CD8-positive, alpha-beta memory T cell (primary cell): ENCODE results near the gene MNAT1. TPM values are rescaled to one million over a fixed set of nuclear protein-coding genes. Genes with fewer than 3 reads are reported as not detected.

Experiments used
- CTCF ChIA-PET: fragments of 350-600 bp; sonication (Branson Sonifier 250); formaldehyde crosslinking; loops from one replicate; lab custom pipeline; 2021; ENCODE audit warnings: antibody characterized with exemption; lab: Charles Lee
- POLR2A ChIA-PET: fragments of 350-600 bp; sonication (Branson Sonifier 250); formaldehyde crosslinking; loops from one replicate; lab custom pipeline; 2021; ENCODE audit warnings: antibody characterized with exemption; lab: Charles Lee
- DNase-seq, 5 donors: peaks; one replicate each; pipeline versions ENCODE4 v3.0.0 to v3.0.0-alpha.2; 2020 to 2022; ENCODE audit warnings: mixed read lengths in 1 of 5
- H3K27ac ChIP-seq: one replicate; pipeline ENCODE4 v1.7.0; 2013; ENCODE audit warnings: low read depth, mild to moderate bottlenecking, low read length, moderate library complexity
- H3K27me3 ChIP-seq: 2 replicates; pipeline ENCODE4 v1.7.0; 2013; ENCODE audit warnings: low read length, mild to moderate bottlenecking; ENCODE audit not compliant: insufficient read depth, poor library complexity, severe bottlenecking
- H3K36me3 ChIP-seq: 2 replicates; pipeline ENCODE4 v1.7.0; 2013; ENCODE audit warnings: mild to moderate bottlenecking, low read length, moderate library complexity; ENCODE audit not compliant: insufficient read depth
- H3K4me1 ChIP-seq: 2 replicates; pipeline ENCODE4 v1.7.0; 2013; ENCODE audit warnings: mild to moderate bottlenecking, low read length, moderate library complexity; ENCODE audit not compliant: insufficient read depth
- H3K4me3 ChIP-seq: 2 replicates; pipeline ENCODE4 v1.7.0; 2013; ENCODE audit warnings: mild to moderate bottlenecking, low read length
- H3K9me3 ChIP-seq: 2 replicates; pipeline ENCODE4 v1.7.0; 2013; ENCODE audit warnings: mild to moderate bottlenecking, low read length
- H3K27ac Mint-ChIP-seq, 8 donors: one replicate each; pipeline ENCODE4 v1.8.0; 2020 to 2021; ENCODE audit warnings: mixed read lengths in 8 of 8, mild to moderate bottlenecking in 6 of 8, inconsistent platforms in 3 of 8, moderate library complexity in 3 of 8
- H3K27me3 Mint-ChIP-seq, 2 donors: one replicate each; pipeline ENCODE4 v1.8.0; 2020 to 2021; ENCODE audit warnings: mixed read lengths in 2 of 2, mild to moderate bottlenecking in 1 of 2, moderate library complexity in 1 of 2
- H3K36me3 Mint-ChIP-seq, 3 donors: one replicate each; pipeline ENCODE4 v1.8.0; 2020 to 2021; ENCODE audit warnings: mixed read lengths in 3 of 3, inconsistent platforms in 1 of 3, mild to moderate bottlenecking in 1 of 3
- H3K4me1 Mint-ChIP-seq, 3 donors: one replicate each; pipeline ENCODE4 v1.8.0; 2020 to 2021; ENCODE audit warnings: mixed read lengths in 3 of 3, inconsistent platforms in 1 of 3, mild to moderate bottlenecking in 1 of 3
- H3K4me3 Mint-ChIP-seq, 7 donors: one replicate each; pipeline ENCODE4 v1.8.0; 2020 to 2021; ENCODE audit warnings: mixed read lengths in 7 of 7, mild to moderate bottlenecking in 6 of 7, moderate library complexity in 4 of 7, inconsistent platforms in 2 of 7
- H3K9me3 Mint-ChIP-seq, 5 donors: one replicate each; pipeline ENCODE4 v1.8.0; 2020 to 2022; ENCODE audit warnings: mixed read lengths in 5 of 5, mild to moderate bottlenecking in 3 of 5, moderate library complexity in 2 of 5, inconsistent platforms in 1 of 5
- polyA plus RNA-seq: library from polyadenylated mRNA; unstranded; fragments of 300-500 nt; fragmentation: Illumina TruSeq; gene quantifications from one replicate; pipeline ENCODE4 v1.2.3, GENCODE V29; 2021
- total RNA-seq, 2 experiments: library from RNA; stranded (reverse); gene quantifications; one replicate each; pipeline ENCODE4 v1.2.3, GENCODE V29; 2021

Gene MNAT1
- total RNA-seq (10 to 100 TPM; 37.1 to 47.8 TPM), polyA plus RNA-seq (16.0 TPM)

GRCh38 chr14:60734465-60735242 is at the start of gene MNAT1:
Gene MNAT1 (plus strand): TSS chr14:60734761. CDS start chr14:60734863, 102 bp downstream.
- Mint-ChIP-seq H3K4me3 (peak within 1 kb of the TSS; percentile 96 to 100 (median 100)), H3K27ac (peak within 1 kb of the TSS; percentile 19 to 98 (median 96)), H3K36me3 (peaks cover 0 to 7% (median 3%) of the 10 kb centered on the region in 3 donors), H3K27me3 (peaks cover 25 to 31% of the 10 kb centered on the region in 2 donors), H3K9me3 (peaks cover 0 to 5% (median 1%) of the 10 kb centered on the region in 5 donors), H3K4me1 (peaks cover 28 to 40% (median 35%) of the 10 kb centered on the region in 3 donors)
- Histone ChIP-seq H3K27ac (peak within 1 kb of the TSS; percentile 57), H3K4me1 (peaks cover 16% of the 10 kb centered on the region), H3K27me3 (peaks cover 4% of the 10 kb centered on the region), H3K36me3 (no peaks in the 10 kb centered on the region), H3K9me3 (no peaks in the 10 kb centered on the region), H3K4me3 (peak within 1 kb of the TSS; percentile 97)
- POLR2A ChIA-PET = no interaction called here
- CTCF ChIA-PET = interaction anchor here (2.0 kb wide), 1 partner anchor 110 kb away, joined by 4 read pairs; no protein-coding TSS in a partner anchor
- DNase-seq = peak; percentile 47 to 84 (median 64)

GRCh38 chr14:60686865-60687264 is 47.7 kb upstream of the MNAT1 start:
- Mint-ChIP-seq H3K4me3 (no peak overlapping the region), H3K36me3 (peaks cover 0 to 5% (median 0%) of the 10 kb centered on the region in 3 donors), H3K27ac (no peak overlapping the region), H3K9me3 (peaks cover 0 to 2% (median 0%) of the 10 kb centered on the region in 5 donors), H3K4me1 (no peaks in the 10 kb centered on the region), H3K27me3 (peaks cover 10 to 27% of the 10 kb centered on the region in 2 donors)
- no peak overlapping the region for H3K4me3 ChIP-seq
- DNase-seq = no peak
- H3K27me3 ChIP-seq = no peaks in the 10 kb centered on the region
- CTCF ChIA-PET = no interaction called here
- POLR2A ChIA-PET = no interaction called here
- H3K9me3 ChIP-seq = no peaks in the 10 kb centered on the region
- H3K36me3 ChIP-seq = no peaks in the 10 kb centered on the region
- H3K4me1 ChIP-seq = no peaks in the 10 kb centered on the region
- no peak overlapping the region for H3K27ac ChIP-seq

DNA sequence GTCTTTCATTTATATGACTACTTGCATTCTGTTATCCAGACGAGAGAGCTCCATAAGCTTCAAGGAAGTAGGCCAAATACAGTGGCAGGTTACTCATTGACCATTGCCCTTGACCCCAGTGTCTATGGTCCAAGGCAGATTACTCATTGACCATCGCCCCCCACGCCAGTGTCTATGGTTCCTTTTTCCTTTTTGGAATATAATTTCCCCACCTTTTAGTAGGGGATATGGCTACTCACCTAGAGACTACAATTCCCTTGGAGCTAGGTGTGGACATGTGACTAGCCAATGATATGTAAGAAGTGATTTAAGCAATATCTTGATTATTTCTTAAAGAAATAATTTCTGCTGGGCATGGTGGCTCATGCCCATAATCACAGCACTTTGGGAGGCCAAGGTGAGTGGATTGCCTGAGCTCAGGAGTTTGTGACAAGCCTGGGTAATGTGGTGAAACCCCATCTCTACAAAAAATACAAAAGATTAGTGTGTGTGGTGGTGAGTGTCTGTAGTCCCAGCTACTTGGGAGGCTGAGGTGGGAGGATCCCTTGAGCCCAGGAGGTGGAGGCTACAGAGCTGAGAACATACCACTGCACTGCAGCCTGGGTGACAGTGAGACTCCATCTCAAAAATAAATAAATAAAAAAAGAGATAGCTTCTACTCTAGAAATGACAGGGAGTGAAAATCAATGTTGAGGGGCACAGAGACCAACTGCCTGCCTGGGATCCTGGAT is 43.0 kb upstream of the MNAT1 start:
- Histone ChIP-seq H3K27me3 (no peaks in the 10 kb centered on the region), H3K36me3 (no peaks in the 10 kb centered on the region), H3K9me3 (no peaks in the 10 kb centered on the region), H3K4me1 (no peaks in the 10 kb centered on the region), H3K27ac (no peak overlapping the region), H3K4me3 (no peak overlapping the region)
- ChIA-PET POLR2A (no interaction called here), CTCF (interaction anchor here (0.9 kb wide), 1 partner anchor 31 kb away, joined by 3 read pairs; no protein-coding TSS in a partner anchor)
- Mint-ChIP-seq H3K36me3 (no peaks in the 10 kb centered on the region), H3K9me3 (no peaks in the 10 kb centered on the region), H3K4me1 (no peaks in the 10 kb centered on the region), H3K27me3 (peaks cover 4 to 8% of the 10 kb centered on the region in 2 donors), H3K27ac (no peak overlapping the region), H3K4me3 (no peak overlapping the region)
- DNase-seq = no peak

- Mint-ChIP-seq H3K9me3 (peaks cover 2 to 18% (median 7%) of the 10 kb centered on the region in 5 donors), H3K36me3 (no peaks in the 10 kb centered on the region)
These were observed 39.2 kb upstream of the MNAT1 start for GRCh38 chr14:60695327-60695726.

DNA sequence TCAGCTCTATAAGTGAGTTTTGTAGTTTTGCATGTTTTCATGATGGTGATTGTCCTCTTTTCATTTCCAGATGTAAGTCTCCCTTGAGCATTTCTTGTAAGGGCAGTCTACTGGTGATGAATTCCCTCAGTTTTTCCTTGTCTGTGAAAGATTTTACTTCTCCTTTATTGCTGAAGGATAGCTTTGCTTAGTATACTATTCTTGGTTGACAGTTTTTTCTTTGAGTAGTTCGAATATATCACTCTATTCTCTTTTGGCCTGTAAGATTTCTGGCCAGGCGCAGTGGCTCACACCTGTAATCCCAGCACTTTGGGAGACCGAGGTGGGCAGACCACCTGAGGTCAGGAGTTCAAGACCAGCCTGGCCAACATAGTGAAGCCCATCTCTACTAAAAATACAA is 34.0 kb upstream of the MNAT1 start:
- H3K4me1 Mint-ChIP-seq = no peaks in the 10 kb centered on the region
- no peaks in the 10 kb centered on the region for H3K9me3 ChIP-seq
- H3K36me3 ChIP-seq = no peaks in the 10 kb centered on the region
- no peaks in the 10 kb centered on the region for H3K27me3 ChIP-seq
- ChIA-PET POLR2A (no interaction called here), CTCF (no interaction called here)
- peak overlapping the region in 1 of 8 donors; percentile 47 for H3K27ac Mint-ChIP-seq
- H3K4me3 Mint-ChIP-seq = no peak overlapping the region
- H3K27ac ChIP-seq = no peak overlapping the region
- peaks cover 24 to 47% of the 10 kb centered on the region in 2 donors for H3K27me3 Mint-ChIP-seq
- peaks cover 0 to 5% (median 0%) of the 10 kb centered on the region in 3 donors for H3K36me3 Mint-ChIP-seq
- H3K4me3 ChIP-seq = no peak overlapping the region
- no peak for DNase-seq
- peaks cover 15 to 40% (median 24%) of the 10 kb centered on the region in 5 donors for H3K9me3 Mint-ChIP-seq
- H3K4me1 ChIP-seq = no peaks in the 10 kb centered on the region

More at GRCh38 chr14:60695327-60695726, 39.2 kb upstream of the MNAT1 start:
- Histone ChIP-seq H3K36me3 (no peaks in the 10 kb centered on the region), H3K4me1 (no peaks in the 10 kb centered on the region), H3K27me3 (no peaks in the 10 kb centered on the region), H3K9me3 (no peaks in the 10 kb centered on the region), H3K4me3 (no peak overlapping the region), H3K27ac (no peak overlapping the region)
- H3K4me1 Mint-ChIP-seq = no peaks in the 10 kb centered on the region
- no peak overlapping the region for H3K27ac Mint-ChIP-seq
- POLR2A ChIA-PET = no interaction called here
- DNase-seq = no peak
- CTCF ChIA-PET = no interaction called here
- H3K4me3 Mint-ChIP-seq = no peak overlapping the region
- H3K27me3 Mint-ChIP-seq = peaks cover 18 to 36% of the 10 kb centered on the region in 2 donors

GRCh38 chr14:60705100-60705499 is 29.5 kb upstream of the MNAT1 start:
- Mint-ChIP-seq H3K4me1 (no peaks in the 10 kb centered on the region), H3K4me3 (no peak overlapping the region), H3K36me3 (peaks cover 0 to 5% (median 0%) of the 10 kb centered on the region in 3 donors), H3K9me3 (peaks cover 11 to 26% (median 21%) of the 10 kb centered on the region in 5 donors), H3K27ac (no peak overlapping the region), H3K27me3 (peaks cover 15 to 35% of the 10 kb centered on the region in 2 donors)
- Histone ChIP-seq H3K4me1 (no peaks in the 10 kb centered on the region), H3K9me3 (no peaks in the 10 kb centered on the region), H3K4me3 (no peak overlapping the region), H3K36me3 (no peaks in the 10 kb centered on the region), H3K27ac (no peak overlapping the region), H3K27me3 (no peaks in the 10 kb centered on the region)
- DNase-seq = no peak
- ChIA-PET POLR2A (no interaction called here), CTCF (no interaction called here)

GRCh38 chr14:60707858-60708257 is 26.7 kb upstream of the MNAT1 start:
- no peaks in the 10 kb centered on the region for H3K27me3 ChIP-seq
- DNase-seq = no peak
- Mint-ChIP-seq H3K4me1 (no peaks in the 10 kb centered on the region), H3K27ac (no peak overlapping the region), H3K4me3 (no peak overlapping the region), H3K36me3 (no peaks in the 10 kb centered on the region), H3K27me3 (peaks cover 9 to 38% of the 10 kb centered on the region in 2 donors), H3K9me3 (peaks cover 0 to 4% (median 3%) of the 10 kb centered on the region in 5 donors)
- no peak overlapping the region for H3K27ac ChIP-seq
- H3K4me1 ChIP-seq = no peaks in the 10 kb centered on the region
- CTCF ChIA-PET = no interaction called here
- POLR2A ChIA-PET = no interaction called here
- H3K9me3 ChIP-seq = no peaks in the 10 kb centered on the region
- H3K36me3 ChIP-seq = no peaks in the 10 kb centered on the region
- no peak overlapping the region for H3K4me3 ChIP-seq

- Histone ChIP-seq H3K4me1 (no peaks in the 10 kb centered on the region), H3K27me3 (no peaks in the 10 kb centered on the region), H3K4me3 (no peak overlapping the region), H3K36me3 (no peaks in the 10 kb centered on the region), H3K9me3 (no peaks in the 10 kb centered on the region), H3K27ac (no peak overlapping the region)
- H3K9me3 Mint-ChIP-seq = no peaks in the 10 kb centered on the region
- H3K4me3 Mint-ChIP-seq = no peak overlapping the region
- ChIA-PET POLR2A (no interaction called here), CTCF (interaction anchor here (0.7 kb wide), 1 partner anchor 10 kb away, joined by 3 read pairs; no protein-coding TSS in a partner anchor)
- no peak for DNase-seq
- H3K36me3 Mint-ChIP-seq = no peaks in the 10 kb centered on the region
- H3K27ac Mint-ChIP-seq = no peak overlapping the region
- H3K4me1 Mint-ChIP-seq = no peaks in the 10 kb centered on the region
- peaks cover 8 to 47% of the 10 kb centered on the region in 2 donors for H3K27me3 Mint-ChIP-seq
These were observed 24.1 kb upstream of the MNAT1 start for GRCh38 chr14:60710494-60710893.
